Vagina (tissue), 2 donors: ENCODE results near the gene SETDB1. TPM values are rescaled to one million over a fixed set of nuclear protein-coding genes. Genes with fewer than 3 reads are reported as not detected.

Source experiments
- DNase-seq, 2 donors: peaks; one replicate each; pipeline ENCODE4 v3.0.0-alpha.2; 2017; ENCODE audit errors: extremely low spot score in 2 of 2
- H3K27ac ChIP-seq: fragments of 200-600 bp; sonication (generic); one replicate; pipeline ENCODE4 v1.5.1; 2019
- H3K27me3 ChIP-seq: fragments of 200-600 bp; sonication (generic); one replicate; pipeline ENCODE4 v1.5.1; 2019
- H3K36me3 ChIP-seq, 2 donors: fragments of 200-600 bp; sonication (generic); one replicate each; pipeline ENCODE4 v1.5.1; 2017 to 2019
- H3K4me1 ChIP-seq: fragments of 200-600 bp; sonication (generic); one replicate; pipeline ENCODE4 v1.5.1; 2019
- H3K4me3 ChIP-seq, 2 donors: fragments of 200-600 bp; sonication (generic); 1 replicate in 1 of 2; 2 replicates in 1 of 2; pipeline ENCODE4 v1.5.1; 2016 to 2019
- H3K9me3 ChIP-seq: fragments of 200-600 bp; sonication (generic); one replicate; pipeline ENCODE4 v1.5.1; 2019
- POLR2A ChIP-seq, 2 donors: fragments of 450-650 bp; IDR thresholded peaks; one replicate each; pipeline ENCODE4 v1.6.1; 2017; ENCODE audit warnings: antibody characterized with exemption in 2 of 2, mild to moderate bottlenecking in 2 of 2, moderate library complexity in 2 of 2
- POLR2AphosphoS5 ChIP-seq, 2 donors: sonication (generic); formaldehyde crosslinking; IDR thresholded peaks; one replicate each; pipeline ENCODE4 v1.9.0; 2017; ENCODE audit warnings: antibody characterized with exemption in 2 of 2, mild to moderate bottlenecking in 2 of 2, low read depth in 1 of 2; ENCODE audit not compliant: insufficient read depth in 1 of 2
- intact Hi-C: fragments of 100-400 bp; cut with DNase I; formaldehyde crosslinking; loops from one replicate; pipeline ENCODE4 v1.15.1; 2023
- total RNA-seq: library from RNA; depleted of rRNA; stranded (reverse); fragments of >200 nt; gene quantifications from one replicate; pipeline ENCODE4 v1.2.3, GENCODE V29; 2016
- TF ChIP-seq, protein P1 (sequence below), 3 experiments: fragments of 450-650 bp in 2 of 3; fragments of 200-600 bp in 1 of 3; sonication (generic) in 1 of 3; IDR thresholded peaks; one replicate each; pipeline ENCODE4 v1.5.1; 2017 to 2019; ENCODE audit warnings: antibody characterized with exemption in 3 of 3, mild to moderate bottlenecking in 2 of 3, moderate library complexity in 2 of 3

Gene SETDB1
- total RNA-seq, 1 donor from 2014 or later, result 51.1 TPM

DNA sequence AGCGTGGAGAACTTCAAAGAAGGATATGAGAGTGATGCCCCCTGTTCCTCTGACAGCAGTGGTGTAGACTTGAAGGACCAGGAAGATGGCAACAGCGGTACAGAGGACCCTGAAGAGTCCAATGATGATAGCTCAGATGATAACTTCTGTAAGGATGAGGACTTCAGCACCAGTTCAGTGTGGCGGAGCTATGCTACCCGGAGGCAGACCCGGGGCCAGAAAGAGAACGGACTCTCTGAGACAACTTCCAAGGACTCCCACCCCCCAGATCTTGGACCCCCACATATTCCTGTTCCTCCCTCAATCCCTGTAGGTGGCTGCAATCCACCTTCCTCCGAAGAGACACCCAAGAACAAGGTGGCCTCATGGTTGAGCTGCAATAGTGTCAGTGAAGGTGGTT is 34.5 kb downstream of the SETDB1 start:
- DNase-seq, result no peak
- intact Hi-C loops, result no loop called here

DNA sequence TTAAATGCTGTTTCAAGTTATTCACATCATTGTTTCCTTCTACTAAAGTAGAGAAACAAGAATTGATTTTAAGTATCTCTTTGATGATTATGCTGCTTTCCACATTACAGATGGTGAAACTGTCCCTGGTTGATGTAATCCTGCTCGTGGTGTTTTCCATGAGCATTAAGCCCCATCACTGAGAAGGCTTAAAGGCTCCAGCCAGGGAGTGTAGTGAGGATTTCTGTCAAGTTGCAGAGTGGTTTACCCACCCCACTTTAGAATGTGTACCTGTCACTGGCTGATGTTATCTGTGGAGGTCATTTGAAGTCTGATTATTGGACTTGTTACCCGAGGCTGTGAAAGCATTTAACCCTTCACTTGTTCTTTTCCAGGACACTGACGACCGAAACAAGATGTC is 35.6 kb downstream of the SETDB1 start:
- TF ChIP-seq, protein P1, sequence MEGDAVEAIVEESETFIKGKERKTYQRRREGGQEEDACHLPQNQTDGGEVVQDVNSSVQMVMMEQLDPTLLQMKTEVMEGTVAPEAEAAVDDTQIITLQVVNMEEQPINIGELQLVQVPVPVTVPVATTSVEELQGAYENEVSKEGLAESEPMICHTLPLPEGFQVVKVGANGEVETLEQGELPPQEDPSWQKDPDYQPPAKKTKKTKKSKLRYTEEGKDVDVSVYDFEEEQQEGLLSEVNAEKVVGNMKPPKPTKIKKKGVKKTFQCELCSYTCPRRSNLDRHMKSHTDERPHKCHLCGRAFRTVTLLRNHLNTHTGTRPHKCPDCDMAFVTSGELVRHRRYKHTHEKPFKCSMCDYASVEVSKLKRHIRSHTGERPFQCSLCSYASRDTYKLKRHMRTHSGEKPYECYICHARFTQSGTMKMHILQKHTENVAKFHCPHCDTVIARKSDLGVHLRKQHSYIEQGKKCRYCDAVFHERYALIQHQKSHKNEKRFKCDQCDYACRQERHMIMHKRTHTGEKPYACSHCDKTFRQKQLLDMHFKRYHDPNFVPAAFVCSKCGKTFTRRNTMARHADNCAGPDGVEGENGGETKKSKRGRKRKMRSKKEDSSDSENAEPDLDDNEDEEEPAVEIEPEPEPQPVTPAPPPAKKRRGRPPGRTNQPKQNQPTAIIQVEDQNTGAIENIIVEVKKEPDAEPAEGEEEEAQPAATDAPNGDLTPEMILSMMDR (IDR thresholded peaks at IDR 0.05), result no peak
- no peak for TF ChIP-seq POLR2AphosphoS5 (IDR thresholded peaks at IDR 0.05; ENCODE audit: insufficient read depth in 1 of 2, low read depth in 1 of 2)
- no peak for TF ChIP-seq POLR2A (IDR thresholded peaks at IDR 0.05)
- no peaks in the 10 kb centered on the region for H3K27me3 ChIP-seq
- no peaks in the 10 kb centered on the region for H3K4me1 ChIP-seq
- no peaks in the 10 kb centered on the region for H3K9me3 ChIP-seq
- H3K27ac ChIP-seq, result no peak overlapping the region
- peaks cover 0 to 86% of the 10 kb centered on the region in 2 donors for H3K36me3 ChIP-seq
- no peak overlapping the region for H3K4me3 ChIP-seq
- intact Hi-C loops, result no loop called here
- DNase-seq, result no peak

More for the DNA sequence above, 34.5 kb downstream of the SETDB1 start:
- Histone ChIP-seq H3K27ac (no peak overlapping the region), H3K9me3 (no peaks in the 10 kb centered on the region), H3K36me3 (peaks cover 0 to 83% of the 10 kb centered on the region in 2 donors), H3K4me1 (no peaks in the 10 kb centered on the region), H3K4me3 (no peak overlapping the region), H3K27me3 (no peaks in the 10 kb centered on the region)
- TF ChIP-seq, protein P1 (IDR thresholded peaks at IDR 0.05), result no peak
- no peak for TF ChIP-seq POLR2A (IDR thresholded peaks at IDR 0.05)
- TF ChIP-seq POLR2AphosphoS5 (IDR thresholded peaks at IDR 0.05; ENCODE audit: insufficient read depth in 1 of 2, low read depth in 1 of 2), result no peak

DNA sequence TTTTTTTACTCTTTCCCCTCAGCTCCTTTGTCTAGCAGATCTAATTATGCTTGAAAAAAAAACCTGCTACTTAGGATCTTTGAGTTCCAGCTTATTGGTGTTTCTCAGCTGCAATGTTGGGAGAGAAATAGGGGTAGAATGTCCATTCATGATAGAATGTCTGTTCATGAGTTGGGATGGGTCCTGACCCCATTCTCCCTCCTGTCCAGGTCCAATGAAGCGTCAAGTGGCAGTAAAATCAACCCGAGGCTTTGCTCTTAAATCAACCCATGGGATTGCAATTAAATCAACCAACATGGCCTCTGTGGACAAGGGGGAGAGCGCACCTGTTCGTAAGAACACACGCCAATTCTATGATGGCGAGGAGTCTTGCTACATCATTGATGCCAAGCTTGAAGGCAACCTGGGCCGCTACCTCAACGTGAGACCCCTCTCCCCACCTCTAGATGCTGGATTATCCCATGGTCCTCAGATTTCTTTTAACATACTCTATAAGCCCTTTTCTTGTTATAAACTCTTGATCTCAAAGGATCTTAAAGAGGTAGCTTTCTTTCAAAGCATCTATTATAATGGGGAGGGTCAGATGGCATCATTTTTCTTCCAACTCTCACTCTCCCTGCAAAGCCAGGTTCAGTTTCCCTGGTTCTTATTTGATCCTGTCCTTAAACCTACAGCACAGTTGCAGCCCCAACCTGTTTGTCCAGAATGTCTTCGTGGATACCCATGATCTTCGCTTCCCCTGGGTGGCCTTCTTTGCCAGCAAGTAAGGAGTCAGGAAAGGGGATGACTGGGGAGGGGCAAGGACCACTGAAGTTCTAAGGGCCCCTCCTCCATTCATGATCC is 37.4 kb downstream of the SETDB1 start:
- H3K4me1 ChIP-seq, result no peaks in the 10 kb centered on the region
- no peaks in the 10 kb centered on the region for H3K27me3 ChIP-seq
- TF ChIP-seq, protein P1 (IDR thresholded peaks at IDR 0.05), result no peak
- TF ChIP-seq POLR2AphosphoS5 (IDR thresholded peaks at IDR 0.05; ENCODE audit: insufficient read depth in 1 of 2, low read depth in 1 of 2) (no peak), POLR2A (IDR thresholded peaks at IDR 0.05) (no peak)
- intact Hi-C loops, result no loop called here
- DNase-seq, result no peak
- no peak overlapping the region for H3K27ac ChIP-seq
- no peak overlapping the region for H3K4me3 ChIP-seq
- H3K36me3 ChIP-seq, result peaks cover 0 to 90% of the 10 kb centered on the region in 2 donors
- no peaks in the 10 kb centered on the region for H3K9me3 ChIP-seq

DNA sequence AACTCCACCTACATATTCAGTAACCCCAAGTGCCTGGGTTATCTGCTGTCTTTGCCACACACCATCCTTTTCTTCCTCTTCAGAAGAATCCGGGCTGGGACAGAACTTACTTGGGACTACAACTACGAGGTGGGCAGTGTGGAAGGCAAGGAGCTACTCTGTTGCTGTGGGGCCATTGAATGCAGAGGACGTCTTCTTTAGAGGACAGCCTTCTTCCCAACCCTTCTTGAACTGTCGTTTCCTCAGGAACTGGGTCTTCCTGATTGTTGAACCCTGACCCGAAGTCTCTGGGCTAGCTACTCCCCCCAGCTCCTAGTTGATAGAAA is 38.0 kb downstream of the SETDB1 start:
- Histone ChIP-seq H3K27ac (no peak overlapping the region), H3K4me1 (no peaks in the 10 kb centered on the region), H3K4me3 (no peak overlapping the region), H3K36me3 (peaks cover 0 to 92% of the 10 kb centered on the region in 2 donors), H3K9me3 (no peaks in the 10 kb centered on the region), H3K27me3 (no peaks in the 10 kb centered on the region)
- TF ChIP-seq POLR2A (IDR thresholded peaks at IDR 0.05) (no peak), POLR2AphosphoS5 (IDR thresholded peaks at IDR 0.05; ENCODE audit: insufficient read depth in 1 of 2, low read depth in 1 of 2) (no peak)
- TF ChIP-seq, protein P1 (IDR thresholded peaks at IDR 0.05), result no peak
- no peak for DNase-seq
- intact Hi-C loops, result no loop called here

DNA sequence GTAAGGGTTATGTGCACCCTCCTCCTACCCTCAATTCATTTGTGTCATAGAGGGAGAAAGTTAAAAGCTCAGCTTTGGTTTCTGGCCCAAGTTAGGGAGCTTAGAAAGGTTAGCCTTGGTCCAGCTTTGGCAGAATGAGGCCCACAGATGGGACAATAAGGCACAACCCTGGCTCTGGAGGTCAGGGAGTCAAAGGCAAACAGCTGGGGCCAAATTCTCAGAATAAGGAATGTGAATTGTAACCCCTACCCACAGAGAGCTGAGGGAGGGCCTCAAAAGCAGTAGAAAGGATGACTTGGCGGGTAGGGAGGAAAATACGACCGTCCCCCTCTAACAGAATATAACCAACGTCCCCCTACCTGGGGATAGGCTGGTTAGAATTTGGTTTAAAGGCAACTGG is 39.4 kb downstream of the SETDB1 start:
- intact Hi-C loops, result no loop called here
- H3K4me1 ChIP-seq, result peaks cover 13% of the 10 kb centered on the region
- no peak overlapping the region for H3K4me3 ChIP-seq
- no peak for DNase-seq
- no peaks in the 10 kb centered on the region for H3K9me3 ChIP-seq
- no peak for TF ChIP-seq POLR2AphosphoS5 (IDR thresholded peaks at IDR 0.05; ENCODE audit: insufficient read depth in 1 of 2, low read depth in 1 of 2)
- TF ChIP-seq POLR2A (IDR thresholded peaks at IDR 0.05), result no peak
- TF ChIP-seq, protein P1 (IDR thresholded peaks at IDR 0.05), result no peak
- no peak overlapping the region for H3K27ac ChIP-seq
- no peaks in the 10 kb centered on the region for H3K27me3 ChIP-seq
- peaks cover 0 to 77% of the 10 kb centered on the region in 2 donors for H3K36me3 ChIP-seq
